Measurements from ENCODE around the gene BMF. TPM values are rescaled to one million over a fixed set of nuclear protein-coding genes. Genes with fewer than 3 reads are reported as not detected.
A peak's percentile ranks its signal among the peaks of the same experiment; 100 is the strongest.

The BMF gene
- total RNA-seq, 1 experiment from 2014 or later = 6.2 TPM

DNA sequence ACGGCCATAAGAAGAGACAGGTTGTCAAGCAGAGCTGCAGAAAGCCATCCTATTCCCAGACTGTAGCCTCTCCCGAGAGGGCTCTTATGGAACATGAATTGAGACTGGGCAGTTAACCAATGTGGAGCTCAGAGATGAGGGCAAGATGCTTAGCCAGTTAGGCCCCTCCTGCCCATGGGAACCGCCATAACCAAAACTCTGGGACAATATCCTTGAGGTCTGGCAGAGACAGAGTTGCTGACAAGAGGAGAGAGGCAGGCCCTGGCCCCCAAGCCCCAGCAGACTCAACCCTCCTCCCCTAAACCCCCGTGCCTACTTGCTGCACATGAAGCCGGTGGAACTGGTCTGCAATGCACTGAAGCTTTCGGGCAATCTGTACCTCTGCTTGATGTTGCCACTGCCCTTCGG, 4.8 kb downstream of the BMF start:
- Histone ChIP-seq H3K36me3 (peaks cover 12% of the 10 kb centered on the region; the same call in 1 of the 2 replicates), H3K9me3 (replicated peaks) (no peaks in the 10 kb centered on the region), H3K27me3 (replicated peaks) (no peaks in the 10 kb centered on the region), H3K27ac (peak overlapping the region; percentile 68), H3K4me3 (no peak overlapping the region), H3K4me1 (replicated peaks) (peaks cover 96% of the 10 kb centered on the region)
- DNase-seq (ENCODE audit: low read depth in 1 of 2, low spot score in 2 of 2) = no peak

DNA sequence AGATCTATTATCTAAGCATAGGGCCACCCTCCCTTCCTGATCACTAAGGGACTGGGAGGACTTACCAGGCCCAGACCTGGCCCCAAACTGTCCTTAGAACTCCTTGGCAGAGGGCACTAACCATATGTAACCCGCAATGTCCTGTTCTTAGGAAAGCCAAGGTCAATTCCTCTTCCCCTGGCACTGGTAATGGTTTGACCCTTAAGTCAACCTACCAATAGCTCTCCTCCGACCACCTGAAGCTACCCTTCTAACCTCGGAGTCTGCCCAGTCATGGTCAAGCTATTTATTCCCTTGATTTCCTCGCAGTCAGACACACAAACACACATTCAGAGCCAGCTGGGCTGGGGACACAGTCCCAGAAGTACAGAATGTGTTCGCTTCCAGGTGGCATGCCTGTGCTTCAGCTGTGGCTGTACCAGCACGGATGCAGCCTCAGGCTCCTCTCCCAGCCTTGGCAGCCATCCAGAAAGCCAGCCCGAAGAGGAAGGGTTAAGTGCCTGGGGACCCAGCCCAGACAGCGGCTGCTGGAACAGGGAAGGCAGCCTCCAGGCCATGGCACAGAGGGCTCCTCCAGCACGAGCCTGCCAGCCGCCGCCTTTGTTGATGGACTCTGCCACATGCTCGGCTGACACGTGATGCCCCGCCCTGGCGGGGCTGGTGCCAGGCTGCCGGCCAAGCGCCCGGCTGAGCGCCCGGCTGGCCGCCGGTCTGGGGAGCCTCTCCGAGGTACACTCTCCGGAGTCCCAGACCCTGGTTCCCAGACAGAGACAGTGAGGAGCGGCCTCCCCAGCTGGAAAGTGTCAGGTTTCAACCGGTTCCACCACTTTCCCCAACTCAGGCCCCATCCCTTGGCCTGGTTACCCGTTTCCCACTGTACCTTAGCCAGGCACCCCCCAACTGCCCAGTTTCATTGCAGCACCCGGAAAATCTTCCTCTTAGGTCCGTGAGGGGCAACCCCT, 5.5 kb downstream of the BMF start:
- Histone ChIP-seq H3K27ac (peak overlapping the region; percentile 68), H3K36me3 (peaks cover 12% of the 10 kb centered on the region; the same call in 1 of the 2 replicates), H3K27me3 (replicated peaks) (no peaks in the 10 kb centered on the region), H3K9me3 (replicated peaks) (no peaks in the 10 kb centered on the region), H3K4me1 (replicated peaks) (peaks cover 99% of the 10 kb centered on the region), H3K4me3 (no peak overlapping the region)
- DNase-seq (ENCODE audit: low read depth in 1 of 2, low spot score in 2 of 2) = peak; percentile 79 to 82

DNA sequence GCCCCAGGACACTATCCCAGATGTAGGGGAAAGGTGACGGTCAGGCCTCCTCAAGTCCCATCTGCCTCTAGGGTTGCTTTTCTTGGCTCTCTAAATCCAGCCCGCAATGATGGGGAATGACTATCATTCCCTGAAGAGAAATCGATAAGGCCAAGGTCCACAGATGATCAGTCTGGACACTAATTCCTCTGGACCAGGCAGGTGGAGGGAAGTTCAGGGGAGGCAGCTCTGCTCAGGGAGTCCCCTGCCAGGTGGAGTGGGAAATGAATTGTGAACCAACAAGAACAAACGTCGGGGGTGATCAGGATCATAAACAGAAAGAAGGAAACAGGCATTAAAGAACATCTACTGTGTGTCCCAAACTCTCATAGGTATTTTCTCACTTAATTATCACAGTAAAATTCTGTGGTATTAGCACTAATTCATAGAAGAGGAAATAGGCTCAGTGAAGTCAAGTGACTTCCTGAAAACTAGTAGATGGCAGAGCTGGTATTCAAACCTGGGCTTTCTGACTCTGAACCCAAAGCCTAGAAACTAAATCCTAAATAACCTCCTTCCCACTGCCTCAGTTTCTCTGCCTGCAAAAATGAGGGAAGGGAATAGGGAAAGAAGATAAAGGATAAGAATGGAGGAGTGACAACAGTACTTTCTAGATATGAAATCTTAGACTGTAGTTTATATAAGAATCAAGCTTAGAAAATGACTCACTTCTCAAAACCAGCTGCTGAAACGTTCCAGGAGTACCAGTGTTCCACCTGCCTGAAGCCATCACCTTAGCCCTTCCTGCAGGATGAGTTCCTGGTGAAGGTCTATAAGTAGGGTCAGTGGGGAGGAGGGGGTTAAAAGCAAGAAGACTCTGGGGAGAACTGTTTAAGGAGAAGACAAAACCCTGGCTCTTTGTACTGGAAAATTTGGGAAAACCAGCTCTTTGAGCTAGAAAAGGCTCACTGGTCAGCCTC, 7.5 kb downstream of the BMF start:
- no peaks in the 10 kb centered on the region for H3K9me3 ChIP-seq (replicated peaks)
- no peak overlapping the region; the same call in 1 of the 2 replicates for H3K27ac ChIP-seq
- no peaks in the 10 kb centered on the region for H3K27me3 ChIP-seq (replicated peaks)
- peak in 1 of 2 experiments; percentile 27 for DNase-seq (ENCODE audit: low read depth in 1 of 2, low spot score in 2 of 2)
- peaks cover 100% of the 10 kb centered on the region for H3K4me1 ChIP-seq (replicated peaks)
- H3K36me3 ChIP-seq = peaks cover 17% of the 10 kb centered on the region; the same call in 1 of the 2 replicates
- H3K4me3 ChIP-seq = no peak overlapping the region

DNA sequence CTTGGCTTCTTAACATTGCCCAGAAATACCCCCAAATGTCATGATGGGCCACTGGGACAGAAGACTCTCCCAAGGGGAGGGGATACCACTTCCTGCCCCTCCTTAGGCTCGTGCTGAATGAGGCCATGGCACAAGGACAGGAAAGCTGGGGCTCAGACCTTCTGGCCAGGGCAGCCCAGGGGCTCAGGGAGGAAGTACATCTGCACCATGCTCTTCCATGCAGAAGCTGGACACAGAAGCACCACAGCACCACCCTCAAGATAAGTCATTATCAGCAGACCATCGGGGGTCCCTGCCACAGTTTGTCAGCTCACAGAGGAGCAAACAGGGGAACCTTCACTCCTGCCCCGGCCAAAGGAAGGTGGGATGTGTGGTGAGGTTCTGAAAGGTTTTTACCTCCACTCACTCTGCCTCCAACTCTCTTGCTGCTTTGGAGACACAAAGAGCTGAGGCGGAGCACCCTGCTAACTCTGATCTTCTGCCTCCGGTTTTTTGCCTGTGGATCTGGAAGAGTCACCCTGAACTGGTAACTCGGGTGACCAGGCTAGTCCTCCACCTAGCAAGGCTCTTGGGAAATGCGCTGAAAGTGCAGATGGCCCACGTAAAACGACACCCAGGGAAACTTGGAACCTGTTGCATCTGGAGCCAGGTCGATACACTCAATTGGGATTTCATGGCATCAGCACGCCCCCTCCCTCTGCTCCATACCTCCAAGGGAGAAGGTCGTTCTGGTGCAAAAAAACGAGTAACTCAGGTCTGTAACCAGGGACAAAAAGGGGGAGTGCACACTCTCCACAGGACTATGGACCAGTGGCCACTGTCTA, 8.3 kb downstream of the BMF start:
- peak overlapping the region; percentile 84 for H3K27ac ChIP-seq

DNA sequence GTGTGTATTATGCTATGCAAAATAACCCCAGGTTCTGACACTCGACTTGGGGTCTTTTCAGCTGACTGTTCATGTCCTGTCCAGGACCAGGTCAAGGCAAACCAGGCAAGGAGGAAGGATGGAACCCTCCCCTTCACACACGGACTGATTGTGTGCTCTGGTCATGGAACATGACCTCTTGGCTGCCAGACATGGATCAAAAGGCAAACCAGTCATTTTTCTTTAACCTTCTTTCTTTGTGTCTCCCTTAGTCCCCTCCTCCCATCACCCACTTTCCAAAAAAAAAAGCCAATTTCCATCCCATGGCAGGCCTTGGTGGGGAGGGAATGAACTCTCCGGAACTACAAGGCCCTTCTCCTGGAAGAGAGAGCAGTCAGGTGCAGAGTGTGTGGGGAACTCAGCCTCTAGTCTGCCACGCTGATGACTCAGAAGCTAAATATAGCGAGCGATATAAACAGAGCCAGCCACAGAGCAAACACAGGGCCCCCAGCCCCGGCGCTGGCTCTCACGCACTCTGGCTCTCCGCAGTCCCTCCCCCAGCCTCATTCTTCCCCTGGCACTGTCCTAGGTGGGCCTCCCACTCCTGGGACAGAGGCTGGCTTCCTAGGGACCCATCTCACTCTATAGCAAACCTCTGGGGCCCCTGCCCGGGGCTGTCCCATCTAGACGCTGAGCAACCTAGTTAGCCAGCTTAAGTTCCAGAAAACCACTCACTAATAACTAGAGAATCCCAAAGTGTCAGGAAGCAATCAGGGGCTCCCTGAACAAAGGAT, 10.0 kb downstream of the BMF start:
- Histone ChIP-seq H3K36me3 (0 out of 2 replicates have a peak, but pooled peaks cover 12% of the 10 kb centered on the region), H3K9me3 (replicated peaks) (no peaks in the 10 kb centered on the region), H3K27ac (peak overlapping the region; percentile 84), H3K4me3 (no peak overlapping the region), H3K4me1 (replicated peaks) (peaks cover 80% of the 10 kb centered on the region), H3K27me3 (replicated peaks) (no peaks in the 10 kb centered on the region)
- peak; percentile 96 to 97 for DNase-seq (ENCODE audit: low read depth in 1 of 2, low spot score in 2 of 2)

More for the DNA sequence above, 8.3 kb downstream of the BMF start:
- no peak overlapping the region for H3K4me3 ChIP-seq
- H3K9me3 ChIP-seq (replicated peaks) = no peaks in the 10 kb centered on the region
- peaks cover 14% of the 10 kb centered on the region; the same call in 1 of the 2 replicates for H3K36me3 ChIP-seq
- DNase-seq (ENCODE audit: low read depth in 1 of 2, low spot score in 2 of 2) = peak; percentile 72
- peaks cover 93% of the 10 kb centered on the region for H3K4me1 ChIP-seq (replicated peaks)
- no peaks in the 10 kb centered on the region for H3K27me3 ChIP-seq (replicated peaks)

DNA sequence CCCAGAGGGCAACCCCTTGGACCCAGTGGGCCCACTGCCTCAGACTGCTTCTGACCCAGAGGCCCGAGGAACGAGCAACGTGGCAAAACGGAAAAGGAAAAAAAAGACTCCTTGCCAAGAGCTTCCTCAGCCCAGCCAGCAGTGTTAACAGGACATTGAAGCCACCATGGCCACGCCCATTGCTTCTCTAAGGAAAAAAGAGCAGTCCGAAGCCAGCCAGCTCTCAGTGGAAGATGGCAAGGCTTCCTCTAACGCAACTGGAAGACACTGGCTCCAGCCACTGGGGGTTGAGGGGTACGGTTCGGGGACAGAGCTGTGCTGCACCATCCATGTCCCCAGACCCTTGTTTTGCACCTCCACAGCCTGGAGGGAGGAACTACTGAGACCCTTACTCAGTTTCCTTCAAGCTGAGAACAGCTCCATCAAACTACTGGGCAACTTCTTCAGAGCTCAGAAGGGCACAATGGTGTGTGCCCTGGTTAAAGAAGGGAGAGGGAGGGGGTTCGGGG, 10.7 kb downstream of the BMF start:
- no peaks in the 10 kb centered on the region for H3K27me3 ChIP-seq (replicated peaks)
- 0 out of 2 replicates have a peak, but pooled peaks cover 9% of the 10 kb centered on the region for H3K36me3 ChIP-seq
- peak overlapping the region; percentile 84 for H3K27ac ChIP-seq
- no peak overlapping the region for H3K4me3 ChIP-seq
- H3K4me1 ChIP-seq (replicated peaks) = peaks cover 80% of the 10 kb centered on the region
- peak; percentile 56 to 65 for DNase-seq (ENCODE audit: low read depth in 1 of 2, low spot score in 2 of 2)
- no peaks in the 10 kb centered on the region for H3K9me3 ChIP-seq (replicated peaks)

DNA sequence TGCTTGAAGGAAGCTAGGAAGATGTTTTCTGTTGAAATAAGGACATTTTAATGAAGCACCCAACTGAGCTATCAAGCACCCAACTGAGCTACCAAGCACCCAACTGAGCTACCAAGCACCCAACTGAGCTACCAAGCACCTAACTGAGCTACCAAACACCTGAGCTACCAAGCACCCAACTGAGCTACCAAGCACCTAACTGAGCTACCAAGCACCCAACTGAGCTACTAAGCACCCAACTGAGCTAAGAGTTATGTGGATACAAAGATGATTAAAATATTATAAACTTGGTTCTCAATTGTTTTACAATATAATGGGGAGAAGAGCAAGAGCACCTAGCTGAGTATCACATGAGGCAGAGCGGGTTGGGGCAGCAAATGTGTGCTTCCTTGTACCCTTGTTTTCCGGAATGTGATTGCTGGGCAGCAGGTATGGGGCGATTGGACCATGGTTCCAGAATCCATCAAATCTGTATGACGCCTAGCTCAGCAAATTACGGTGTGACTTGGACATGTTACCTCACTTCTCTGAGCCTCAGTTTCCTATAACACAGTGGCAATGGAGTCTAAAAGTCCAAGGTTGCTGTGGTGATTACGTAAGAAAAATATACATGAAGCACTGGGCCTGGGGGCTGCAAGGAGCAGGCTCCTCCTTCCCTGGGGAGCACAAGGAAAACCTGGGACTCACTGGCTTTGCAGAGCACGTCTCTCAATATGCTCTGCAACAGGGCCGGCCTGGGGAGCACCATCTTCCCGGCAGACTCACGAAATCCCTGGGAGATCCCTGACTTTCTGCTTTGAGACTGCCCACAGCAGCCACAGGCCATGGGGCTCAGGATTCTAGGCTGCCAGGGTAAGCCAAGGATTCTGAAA, 11.3 kb downstream of the BMF start:
- Histone ChIP-seq H3K4me1 (replicated peaks) (peaks cover 80% of the 10 kb centered on the region), H3K27me3 (replicated peaks) (no peaks in the 10 kb centered on the region), H3K36me3 (0 out of 2 replicates have a peak, but pooled peaks cover 7% of the 10 kb centered on the region), H3K27ac (peak overlapping the region; percentile 84), H3K9me3 (replicated peaks) (no peaks in the 10 kb centered on the region; the same call in 1 of the 2 replicates), H3K4me3 (no peak overlapping the region)
- DNase-seq (ENCODE audit: low read depth in 1 of 2, low spot score in 2 of 2) = no peak

DNA sequence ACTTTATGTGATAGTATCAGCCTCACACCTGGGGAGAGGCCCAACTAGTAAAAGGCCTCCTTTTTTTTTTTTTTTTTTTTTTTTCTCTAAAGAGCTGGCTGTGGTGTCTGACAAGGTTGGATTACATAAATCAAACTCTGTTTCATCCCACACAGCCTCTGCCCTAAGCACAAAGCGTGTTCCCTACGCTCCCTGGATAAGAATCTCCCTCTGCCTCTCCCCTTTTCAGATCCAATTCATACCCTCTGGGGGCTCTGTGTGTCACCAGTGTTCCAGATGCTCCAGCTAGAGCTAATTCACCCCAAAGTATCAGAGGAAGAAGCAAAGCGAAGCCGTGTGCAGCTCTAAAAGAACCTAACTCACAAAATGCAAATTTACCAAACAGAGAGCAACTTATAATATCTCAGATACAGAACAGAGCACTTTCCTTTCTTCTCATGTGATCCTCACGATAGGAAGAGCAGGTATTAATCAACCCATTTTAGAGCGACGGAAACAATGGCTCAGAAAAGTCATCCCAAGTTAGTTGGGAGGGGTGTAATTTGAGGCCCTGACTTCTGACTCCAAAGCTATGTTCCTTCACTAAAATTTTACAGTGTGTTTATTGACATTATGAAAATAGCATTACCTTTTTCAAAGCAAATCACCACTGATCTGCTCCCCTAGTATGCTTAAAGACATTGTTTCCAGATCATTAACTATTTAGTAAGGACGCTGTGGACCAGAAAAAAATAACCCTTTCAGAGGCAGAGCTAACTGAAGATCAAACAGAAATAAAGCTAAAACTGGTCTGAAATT, 12.4 kb downstream of the BMF start:
- no peak for DNase-seq (ENCODE audit: low read depth in 1 of 2, low spot score in 2 of 2)
- peaks cover 80% of the 10 kb centered on the region for H3K4me1 ChIP-seq (replicated peaks)
- H3K27me3 ChIP-seq (replicated peaks) = no peaks in the 10 kb centered on the region

DNA sequence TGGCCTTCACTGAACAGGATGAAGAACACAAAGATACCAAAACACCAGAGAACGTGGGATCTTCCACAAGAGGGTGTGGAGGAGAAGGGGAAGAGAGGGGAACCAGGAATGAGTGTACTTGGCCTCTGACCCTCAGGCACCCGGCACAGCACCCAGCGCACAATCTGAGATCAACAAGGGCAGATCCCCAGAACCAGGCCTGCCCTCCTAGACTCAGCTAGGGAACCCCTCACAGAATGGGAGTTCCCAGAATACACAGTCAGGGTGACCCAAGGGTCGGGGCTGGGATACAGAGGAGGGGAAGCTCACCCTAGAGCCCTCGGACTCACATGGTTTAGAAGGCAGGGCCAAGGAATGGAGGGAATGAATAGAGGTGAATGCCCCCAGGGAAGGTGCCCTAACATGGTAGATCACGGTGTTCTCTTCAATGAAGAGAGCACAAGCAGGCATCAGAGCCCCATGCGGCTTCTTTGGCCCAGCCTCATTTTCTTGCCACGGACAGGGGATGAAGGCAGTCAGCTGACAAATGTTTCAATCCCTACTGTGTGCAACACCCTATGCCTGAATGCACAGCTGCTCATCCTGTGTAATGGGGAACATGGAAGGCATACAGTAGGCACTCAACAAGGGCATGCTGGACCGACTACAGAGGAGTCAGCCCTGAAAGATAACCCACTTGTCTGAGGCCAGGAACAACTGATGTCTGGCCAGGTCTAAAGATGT, 13.1 kb downstream of the BMF start:
- H3K27me3 ChIP-seq (replicated peaks) = no peaks in the 10 kb centered on the region
- H3K9me3 ChIP-seq (replicated peaks) = no peaks in the 10 kb centered on the region; the same call in 1 of the 2 replicates
- no peak overlapping the region for H3K27ac ChIP-seq
- H3K4me1 ChIP-seq (replicated peaks) = peaks cover 76% of the 10 kb centered on the region
- H3K36me3 ChIP-seq = peaks cover 7% of the 10 kb centered on the region; the same call in 1 of the 2 replicates
- DNase-seq (ENCODE audit: low read depth in 1 of 2, low spot score in 2 of 2) = no peak
- H3K4me3 ChIP-seq = no peak overlapping the region

More for the DNA sequence above, 12.4 kb downstream of the BMF start:
- Histone ChIP-seq H3K27ac (0 out of 2 replicates have a peak overlapping the region, but pooled peaks have one; percentile 0), H3K9me3 (replicated peaks) (no peaks in the 10 kb centered on the region; the same call in 1 of the 2 replicates), H3K4me3 (no peak overlapping the region), H3K36me3 (0 out of 2 replicates have a peak, but pooled peaks cover 7% of the 10 kb centered on the region)

DNA sequence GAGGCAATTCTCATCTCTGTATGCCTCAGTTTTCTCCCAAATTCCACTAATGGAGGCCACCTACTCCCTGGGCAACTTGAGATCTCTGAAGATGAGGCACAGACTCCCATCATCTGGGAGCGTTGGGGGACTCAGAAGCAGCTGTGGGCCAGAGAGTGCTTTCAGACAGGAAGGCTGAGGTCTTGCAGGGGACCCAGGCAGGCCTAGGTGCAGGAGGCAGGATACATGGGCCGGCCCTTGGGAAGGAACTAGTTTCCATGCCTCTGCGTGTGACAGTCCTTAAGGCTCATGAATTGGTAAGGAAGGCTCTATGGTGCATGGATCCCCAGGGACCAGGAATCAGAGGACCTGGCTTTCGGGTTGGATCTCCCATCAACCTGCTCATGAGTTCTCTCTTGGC, 14.5 kb downstream of the BMF start:
- Histone ChIP-seq H3K36me3 (peaks cover 4% of the 10 kb centered on the region; the same call in 1 of the 2 replicates), H3K4me3 (no peak overlapping the region), H3K27me3 (replicated peaks) (no peaks in the 10 kb centered on the region), H3K9me3 (replicated peaks) (no peaks in the 10 kb centered on the region; the same call in 1 of the 2 replicates), H3K27ac (no peak overlapping the region), H3K4me1 (replicated peaks) (peaks cover 71% of the 10 kb centered on the region)
- DNase-seq (ENCODE audit: low read depth in 1 of 2, low spot score in 2 of 2) = no peak
